ENCODE results near the gene TTC9B.

DNA sequence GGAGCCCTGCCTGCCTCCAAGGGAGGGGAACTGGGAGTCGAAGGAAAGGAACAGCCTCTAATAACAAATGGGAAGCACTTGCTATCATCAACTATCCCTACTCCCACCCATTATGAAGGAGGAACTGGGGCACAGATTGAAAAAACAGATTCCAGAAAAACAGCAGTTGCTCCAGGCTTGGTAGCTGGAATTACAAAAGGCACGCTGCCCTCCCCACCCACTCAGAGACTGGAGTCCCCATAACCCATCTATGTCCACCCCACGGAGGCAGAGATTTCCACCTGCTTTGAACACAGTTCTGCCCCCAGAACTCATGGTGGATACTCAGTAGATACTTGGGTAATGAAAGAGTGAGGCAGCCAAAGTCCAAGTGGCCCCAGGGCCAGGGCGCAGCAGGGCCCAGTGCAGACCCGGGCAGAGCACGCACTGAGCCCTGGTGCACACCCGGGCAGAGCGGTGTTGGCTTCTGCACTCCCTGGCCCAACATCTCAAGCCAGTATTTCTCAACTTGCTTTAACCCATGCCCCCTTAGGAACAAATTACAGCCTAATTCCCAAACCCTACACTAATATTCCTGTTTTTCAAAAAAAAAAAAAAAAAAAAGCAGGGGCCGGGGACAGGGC, 27.4 kb upstream of the TTC9B start:
- TF ChIP-seq, protein P1, sequence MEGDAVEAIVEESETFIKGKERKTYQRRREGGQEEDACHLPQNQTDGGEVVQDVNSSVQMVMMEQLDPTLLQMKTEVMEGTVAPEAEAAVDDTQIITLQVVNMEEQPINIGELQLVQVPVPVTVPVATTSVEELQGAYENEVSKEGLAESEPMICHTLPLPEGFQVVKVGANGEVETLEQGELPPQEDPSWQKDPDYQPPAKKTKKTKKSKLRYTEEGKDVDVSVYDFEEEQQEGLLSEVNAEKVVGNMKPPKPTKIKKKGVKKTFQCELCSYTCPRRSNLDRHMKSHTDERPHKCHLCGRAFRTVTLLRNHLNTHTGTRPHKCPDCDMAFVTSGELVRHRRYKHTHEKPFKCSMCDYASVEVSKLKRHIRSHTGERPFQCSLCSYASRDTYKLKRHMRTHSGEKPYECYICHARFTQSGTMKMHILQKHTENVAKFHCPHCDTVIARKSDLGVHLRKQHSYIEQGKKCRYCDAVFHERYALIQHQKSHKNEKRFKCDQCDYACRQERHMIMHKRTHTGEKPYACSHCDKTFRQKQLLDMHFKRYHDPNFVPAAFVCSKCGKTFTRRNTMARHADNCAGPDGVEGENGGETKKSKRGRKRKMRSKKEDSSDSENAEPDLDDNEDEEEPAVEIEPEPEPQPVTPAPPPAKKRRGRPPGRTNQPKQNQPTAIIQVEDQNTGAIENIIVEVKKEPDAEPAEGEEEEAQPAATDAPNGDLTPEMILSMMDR (IDR thresholded peaks at IDR 0.05): no peak
- no peak for TF ChIP-seq ZFX (IDR thresholded peaks at IDR 0.05; ENCODE audit: borderline replicate concordance)
